GM12865 (cell line): Measurements from ENCODE around the gene CACTIN.
"Not testable (repeated sequence)": the region's sequence is repeated elsewhere in the genome, so short reads cannot be mapped to it uniquely, and the experiment has no call there.

Experiments
- DNase-seq: peaks from one replicate; pipeline ENCODE4 v3.0.0; 2010; ENCODE audit warnings: low read depth
- H3K4me3 ChIP-seq: 2 replicates; pipeline ENCODE4 v1.5.1; 2011; ENCODE audit warnings: mild to moderate bottlenecking, low read depth, low read length, control low read depth
- CTCF ChIP-seq: IDR thresholded peaks from 2 replicates; pipeline ENCODE4 v1.5.1; 2011; ENCODE audit warnings: low read length, control low read depth, low read depth, inconsistent platforms; ENCODE audit not compliant: insufficient read depth; ENCODE audit errors: missing control alignments

Gene CACTIN

DNA sequence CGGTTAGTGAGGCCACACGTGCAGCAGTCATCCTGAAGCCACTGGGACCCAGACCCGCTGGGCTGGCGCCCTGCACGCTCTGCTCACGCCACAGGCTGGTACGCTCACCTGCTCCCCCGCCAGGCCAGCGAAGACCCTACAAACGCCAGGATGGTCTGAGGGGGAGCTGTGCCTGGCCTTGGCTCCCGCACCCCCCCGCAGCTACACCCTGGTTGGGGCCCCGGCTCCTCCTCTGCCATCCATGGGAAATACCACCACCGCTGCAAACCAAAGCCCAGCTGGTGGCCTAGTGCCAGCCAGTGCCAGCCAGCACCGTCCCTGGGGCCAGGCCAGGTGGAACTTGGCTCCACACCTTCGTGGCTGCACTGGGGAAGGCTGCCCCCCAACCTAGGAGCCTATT, 23.3 kb upstream of the CACTIN start:
- no peak overlapping the region for H3K4me3 ChIP-seq
- TF ChIP-seq CTCF: no peak
- DNase-seq: no peak

DNA sequence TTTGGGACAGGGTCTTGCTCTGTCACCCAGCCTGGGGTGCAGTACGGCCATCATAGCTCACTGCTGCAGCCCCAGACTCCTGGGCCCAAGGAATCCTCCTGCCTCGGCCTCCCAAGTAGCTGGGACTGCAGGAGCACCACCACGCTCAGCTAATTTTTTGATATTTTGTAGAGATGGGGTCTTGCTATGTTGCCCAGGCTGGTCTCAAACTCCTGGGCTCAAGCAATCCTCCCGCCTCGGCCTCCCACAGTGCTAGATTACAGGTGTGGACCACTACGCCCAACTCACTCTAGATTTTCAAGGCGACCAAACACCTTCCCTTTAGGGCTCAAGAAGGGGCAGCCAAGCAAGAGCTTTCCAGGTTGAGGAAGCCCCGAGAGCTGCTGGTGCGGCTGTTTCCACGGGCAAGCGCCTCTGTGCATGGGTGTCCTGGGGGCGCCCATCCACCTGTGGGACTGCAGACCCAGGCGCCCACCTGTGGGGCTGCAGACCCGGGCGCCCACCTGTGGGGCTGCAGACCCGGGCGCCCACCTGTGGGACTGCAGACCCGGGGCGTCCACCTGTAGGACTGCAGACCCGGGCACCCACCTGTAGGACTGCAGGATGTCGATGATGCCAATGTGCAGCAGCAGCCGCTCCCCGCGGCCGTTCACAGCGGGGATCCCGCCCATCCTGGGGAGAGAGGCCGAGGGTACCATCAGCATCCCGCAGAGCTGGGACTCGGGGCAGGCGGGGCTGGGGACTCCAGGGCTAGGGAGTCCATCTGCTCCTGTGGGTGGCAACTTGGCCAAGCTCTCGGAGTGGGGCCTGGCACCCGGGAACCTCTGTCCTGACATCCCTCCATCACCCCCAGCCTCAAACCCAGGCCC, 21.7 kb upstream of the CACTIN start:
- no peak overlapping the region for H3K4me3 ChIP-seq
- TF ChIP-seq CTCF: no peak
- no peak for DNase-seq

GRCh38 chr19:3647102-3647501, 20.5 kb upstream of the CACTIN start:
- not testable (repeated sequence) for H3K4me3 ChIP-seq, DNase-seq

DNA sequence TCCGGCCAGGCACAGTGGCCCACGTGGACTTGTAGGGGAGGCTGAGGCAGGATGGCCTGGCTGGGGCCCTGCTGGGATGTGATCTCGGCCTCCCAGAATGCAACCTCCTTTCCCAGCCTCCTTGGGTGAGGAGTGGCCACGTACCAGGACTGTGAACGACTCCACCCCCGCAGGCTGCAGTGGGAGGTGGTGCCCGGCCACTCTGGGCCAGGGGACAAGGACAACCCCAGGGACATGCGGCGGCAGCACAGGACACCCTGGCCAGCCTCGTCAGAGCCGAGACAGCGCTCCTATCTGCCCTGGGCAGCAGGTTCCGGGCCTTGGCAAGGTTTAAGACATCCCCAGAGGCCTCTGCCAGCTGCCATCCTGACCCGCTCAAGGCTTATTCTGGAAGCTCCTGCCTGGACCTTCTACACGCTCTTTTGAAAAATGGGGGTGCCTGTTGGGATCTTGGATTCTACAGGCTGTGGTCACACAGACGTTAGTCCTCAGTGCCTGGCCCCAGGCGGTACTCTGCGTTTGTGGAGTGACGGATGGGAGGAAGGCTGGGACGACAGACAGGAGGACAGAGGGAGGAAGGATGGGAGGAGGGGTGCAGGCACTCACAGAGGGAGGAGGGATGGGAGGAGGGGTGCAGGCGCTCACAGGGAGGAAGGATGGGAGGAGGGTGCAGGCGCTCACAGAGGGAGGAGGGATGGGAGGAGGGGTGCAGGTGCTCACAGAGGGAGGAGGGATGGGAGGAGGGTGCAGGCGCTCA, 19.9 kb upstream of the CACTIN start:
- no peak for DNase-seq
- no peak overlapping the region for H3K4me3 ChIP-seq
- TF ChIP-seq CTCF: no peak

DNA sequence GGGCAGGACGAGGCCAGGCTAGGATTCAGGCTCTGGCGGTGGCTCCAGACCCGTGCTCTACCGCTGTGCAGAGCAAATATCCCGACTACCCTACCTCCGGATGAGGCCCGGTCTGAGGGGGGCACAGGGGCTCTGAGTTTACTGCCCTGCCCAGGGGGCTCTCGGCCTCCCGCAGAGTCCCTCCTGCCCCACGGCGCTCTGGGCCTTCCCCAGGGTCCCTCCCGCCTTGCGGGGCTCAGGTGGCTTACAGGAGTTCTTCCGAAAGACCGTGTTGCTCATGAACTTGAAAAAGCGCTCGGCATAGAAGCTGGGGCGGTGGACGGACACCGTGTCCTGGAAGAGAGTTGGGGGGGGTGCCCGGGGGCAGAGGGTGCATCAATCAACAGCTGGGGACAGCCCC, 19.1 kb upstream of the CACTIN start:
- no peak for TF ChIP-seq CTCF
- no peak overlapping the region for H3K4me3 ChIP-seq
- DNase-seq: no peak

DNA sequence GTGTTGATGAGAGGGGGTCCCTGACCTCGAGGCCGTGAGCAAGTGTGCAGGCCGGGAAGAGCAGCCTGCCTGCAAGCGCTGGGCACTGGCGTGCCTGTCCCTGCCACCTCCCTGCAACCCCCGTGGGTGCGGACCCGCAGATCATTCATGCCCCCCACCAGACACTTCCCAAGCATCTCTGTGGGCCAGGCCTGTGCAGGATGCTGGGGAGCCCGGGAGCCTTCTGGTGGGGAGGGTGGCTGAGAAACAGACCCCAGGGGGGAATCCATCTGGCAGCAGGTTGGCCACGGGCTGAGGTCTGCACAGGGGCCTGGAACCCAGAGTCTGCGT, 18.4 kb upstream of the CACTIN start:
- no peak for TF ChIP-seq CTCF
- DNase-seq: no peak
- H3K4me3 ChIP-seq: no peak overlapping the region

GRCh38 chr19:3644351-3645066, 17.9 kb upstream of the CACTIN start:
- H3K4me3 ChIP-seq: no peak overlapping the region
- TF ChIP-seq CTCF: no peak
- no peak for DNase-seq
